Endothelial cell of umbilical vein (primary cell): ENCODE measurements around the gene ST3GAL5. TPM values are rescaled to one million over a fixed set of nuclear protein-coding genes. Genes with fewer than 3 reads are reported as not detected.

ENCODE experiments used
- BruUV-seq: library from RNA; stranded (reverse); fragments of 400-500 nt; replicated peaks from 2 replicates; lab custom pipeline; 2021; lab: Mats Ljungman, UMichigan
- CTCF ChIA-PET: fragments of 300-600, 350-600 bp; sonication (Branson Sonifier 250); formaldehyde crosslinking; loops from one replicate; lab custom pipeline; 2021; ENCODE audit warnings: antibody characterized with exemption, inconsistent platforms; lab: Charles Lee
- POLR2A ChIA-PET: fragments of 300-600, 350-600 bp; sonication (Branson Sonifier 250); formaldehyde crosslinking; loops from one replicate; lab custom pipeline; 2021; ENCODE audit warnings: antibody characterized with exemption, inconsistent platforms; lab: Charles Lee
- DNase-seq: peaks from one replicate; pipeline ENCODE4 v3.0.0-alpha.2; 2011; ENCODE audit warnings: low read depth, low spot score
- FAIRE-seq: peaks from 2 replicates; lab custom pipeline; 2011; peaks lifted over from hg19 to GRCh38; lab: Jason Lieb, UNC
- H2AFZ ChIP-seq: 2 replicates; pipeline ENCODE4 v1.6.0; 2012; ENCODE audit warnings: low read depth, low read length, control low read depth, inconsistent platforms
- H3K27ac ChIP-seq: 2 replicates; pipeline ENCODE4 v1.5.1; 2011; ENCODE audit warnings: low read depth, mild to moderate bottlenecking, control low read depth, low read length, moderate library complexity; ENCODE audit not compliant: insufficient read depth
- H3K27me3 ChIP-seq, 2 experiments: 2 replicates each; pipeline versions ENCODE4 v1.6.0 to v1.6.1; 2011; ENCODE audit warnings: low read length in 2 of 2, mixed read lengths in 1 of 2; ENCODE audit not compliant: control insufficient read depth in 2 of 2, insufficient read depth in 2 of 2
- H3K36me3 ChIP-seq, 2 experiments: 2 replicates in 1 of 2; 3 replicates in 1 of 2; pipeline ENCODE4 v1.5.1; 2011; ENCODE audit warnings: low read length in 2 of 2, mild to moderate bottlenecking in 1 of 2, moderate library complexity in 1 of 2; ENCODE audit not compliant: control insufficient read depth in 2 of 2, insufficient read depth in 2 of 2; ENCODE audit errors: extremely low read depth in 1 of 2
- H3K4me1 ChIP-seq: 3 replicates; pipeline ENCODE4 v1.5.1; 2011; ENCODE audit warnings: mild to moderate bottlenecking, low read length; ENCODE audit not compliant: control insufficient read depth, insufficient read depth; ENCODE audit errors: extremely low read depth
- H3K4me2 ChIP-seq: 2 replicates; pipeline ENCODE4 v1.6.1; 2011; ENCODE audit warnings: low read length, control low read depth, mixed read lengths; ENCODE audit not compliant: insufficient read depth
- H3K4me3 ChIP-seq, 3 experiments: fragments of 200-600 bp in 1 of 3; sonication (generic), shearing (Covaris generic) in 1 of 3; replicated peaks in 1 of 3; 2 replicates each; pipeline ENCODE4 v1.5.1; 2011 to 2016; ENCODE audit warnings: control low read depth in 3 of 3, low read length in 3 of 3, mild to moderate bottlenecking in 2 of 3, inconsistent platforms in 1 of 3, low read depth in 1 of 3, moderate library complexity in 1 of 3; ENCODE audit not compliant: insufficient read depth in 1 of 3
- H3K79me2 ChIP-seq: 2 replicates; pipeline ENCODE4 v1.6.0; 2012; ENCODE audit warnings: low read length, inconsistent platforms; ENCODE audit not compliant: control insufficient read depth, insufficient read depth
- H3K9ac ChIP-seq: replicated peaks from 2 replicates; pipeline ENCODE3; 2011; ENCODE audit warnings: low read length, control low read depth; ENCODE audit not compliant: insufficient read depth; ENCODE audit errors: extremely low read depth
- H3K9me1 ChIP-seq: replicated peaks from 3 replicates; pipeline ENCODE4 v1.6.0; 2011; ENCODE audit warnings: mild to moderate bottlenecking, low read length; ENCODE audit not compliant: control insufficient read depth, insufficient read depth; ENCODE audit errors: extremely low read depth
- H3K9me3 ChIP-seq: replicated peaks from 2 replicates; pipeline ENCODE4 v1.5.1; 2012; ENCODE audit warnings: low read length, inconsistent platforms; ENCODE audit not compliant: control insufficient read depth, insufficient read depth
- H4K20me1 ChIP-seq: replicated peaks from 2 replicates; pipeline ENCODE3; 2011; ENCODE audit warnings: mild to moderate bottlenecking, low read length; ENCODE audit not compliant: control insufficient read depth, insufficient read depth; ENCODE audit errors: extremely low read depth
- CTCF ChIP-seq, 2 donors: IDR thresholded peaks; 1 replicate in 1 of 2; 2 replicates in 1 of 2; pipeline ENCODE4 v1.5.1; 2011; ENCODE audit warnings: low read length in 2 of 2, mild to moderate bottlenecking in 2 of 2, moderate library complexity in 2 of 2, control low read depth in 1 of 2, inconsistent platforms in 1 of 2, low read depth in 1 of 2; ENCODE audit not compliant: insufficient read depth in 1 of 2; ENCODE audit errors: extremely low read depth in 1 of 2
- EZH2 ChIP-seq: IDR thresholded peaks from 2 replicates; pipeline ENCODE4 v1.6.1; 2012; ENCODE audit warnings: borderline replicate concordance, low read depth, mild to moderate bottlenecking, moderate library complexity, low read length, inconsistent platforms; ENCODE audit not compliant: severe bottlenecking
- FOS ChIP-seq: IDR thresholded peaks from 2 replicates; pipeline ENCODE4 v1.6.1; 2011; ENCODE audit warnings: mild to moderate bottlenecking, low read length, moderate library complexity, borderline replicate concordance; ENCODE audit not compliant: insufficient read depth
- GATA2 ChIP-seq: IDR thresholded peaks from 2 replicates; pipeline ENCODE4 v1.7.0; 2011; ENCODE audit warnings: low read depth, mild to moderate bottlenecking, moderate library complexity, mixed read lengths, low read length; ENCODE audit not compliant: insufficient read length, insufficient read depth
- JUN ChIP-seq: IDR thresholded peaks from 2 replicates; pipeline ENCODE4 v1.6.1; 2011; ENCODE audit warnings: borderline replicate concordance, low read depth; ENCODE audit not compliant: insufficient read length, insufficient read depth
- MAX ChIP-seq: IDR thresholded peaks from 2 replicates; pipeline ENCODE4 v1.6.1; 2011; ENCODE audit not compliant: insufficient read depth, insufficient read length
- MYC ChIP-seq: IDR thresholded peaks from one replicate; pipeline ENCODE4 v1.6.1; 2011; ENCODE audit warnings: mild to moderate bottlenecking, low read depth, low read length
- POLR2A ChIP-seq: IDR thresholded peaks from 2 replicates; pipeline ENCODE4 v1.6.1; 2012; ENCODE audit warnings: low read depth, mild to moderate bottlenecking, control low read depth, low read length
- POLR2AphosphoS5 ChIP-seq: IDR thresholded peaks from 2 replicates; pipeline ENCODE4 v1.6.1; 2012; ENCODE audit warnings: low read depth, mild to moderate bottlenecking, control low read depth, low read length, moderate library complexity; ENCODE audit not compliant: insufficient read depth
- dilution Hi-C: fragments of 300-500 bp; cut with MboI; formaldehyde crosslinking; loops from one replicate; pipeline ENCODE4 v1.15.0; 2019; ENCODE audit warnings: low sequenced_read_pairs; ENCODE audit not compliant: extremely low pct_ligation_motif_present
- intact Hi-C: fragments of 100-400 bp; cut with micrococcal nuclease; formaldehyde crosslinking; loops from one replicate; pipeline ENCODE4 v1.10.0; 2022
- polyA plus RNA-seq, 4 experiments: library from polyadenylated mRNA; depleted of rRNA in 3 of 4; stranded (reverse) in 3 of 4; unstranded in 1 of 4; fragments of >200 nt; gene quantifications; 2 replicates each; pipeline versions ENCODE4 v1.2.1 to v1.2.3, GENCODE V29; 2011 to 2012; ENCODE audit warnings: missing spikeins in 1 of 4
- total RNA-seq: library from RNA; stranded (reverse); gene quantifications from 2 replicates; pipeline ENCODE4 v1.2.3, GENCODE V29; 2021

Gene ST3GAL5
- total and polyA plus RNA-seq, 2 donors (not counting 3 experiments of a cell fraction or from before 2014, with no cell fraction given) = 9.5 to 16.0 TPM

GRCh38 chr2:85930129-85931124, 41.6 kb upstream of the ST3GAL5 start:
- CTCF ChIA-PET = interaction anchor here (1.5 to 2.1 kb wide), 3 partner anchors 9 to 103 kb away, joined by 3 to 10 read pairs (median 5); no protein-coding TSS in a partner anchor
- Histone ChIP-seq H3K4me1 (peaks cover 15% of the 10 kb centered on the region), H3K4me2 (no peak overlapping the region), H3K36me3 (no peaks in the 10 kb centered on the region), H4K20me1 (no peaks in the 10 kb centered on the region), H3K9ac (no peak overlapping the region), H3K9me1 (no peaks in the 10 kb centered on the region), H3K79me2 (no peaks in the 10 kb centered on the region), H3K9me3 (no peaks in the 10 kb centered on the region), H2AFZ (no peak overlapping the region), H3K27me3 (no peaks in the 10 kb centered on the region), H3K27ac (no peak overlapping the region), H3K4me3 (no peak overlapping the region)
- dilution Hi-C loops (no loop called here), intact Hi-C loops (no loop called here)
- no TSS peak for BruUV-seq
- no peak for FAIRE-seq
- DNase-seq = no peak
- POLR2A ChIA-PET = no interaction called here
- TF ChIP-seq GATA2 = no peak
- TF ChIP-seq MYC = no peak
- TF ChIP-seq FOS = no peak
- no peak for TF ChIP-seq POLR2A
- TF ChIP-seq EZH2 = no peak
- TF ChIP-seq CTCF (IDR thresholded peaks at IDR 0.05; ENCODE audit: extremely low read depth in 1 of 2, insufficient read depth in 1 of 2, low read depth in 1 of 2, low read length in 2 of 2) = no peak
- TF ChIP-seq MAX = no peak
- no peak for TF ChIP-seq JUN
- no peak for TF ChIP-seq POLR2AphosphoS5
